HepG2 (cell line): ENCODE measurements around the gene STARD10. TPM values are rescaled to one million over a fixed set of nuclear protein-coding genes. Genes with fewer than 3 reads are reported as not detected.

Source experiments
- CREB3 ChIP-seq: sonication (generic); formaldehyde crosslinking; IDR thresholded peaks from 2 replicates; pipeline ENCODE4 v1.5.0; 2020; ENCODE audit warnings: missing genetic modification reagents
- FOSL2 ChIP-seq: sonication (generic); formaldehyde crosslinking; IDR thresholded peaks from 2 replicates; pipeline ENCODE4 v1.4.0; 2020; ENCODE audit warnings: missing genetic modification reagents
- GZF1 ChIP-seq: sonication (generic); formaldehyde crosslinking; IDR thresholded peaks from 2 replicates; pipeline ENCODE4 v1.5.1; 2020; ENCODE audit warnings: mild to moderate bottlenecking, missing genetic modification reagents
- HNF4G ChIP-seq, 2 experiments: sonication (generic) in 1 of 2; formaldehyde crosslinking in 1 of 2; IDR thresholded peaks; 2 replicates each; pipeline versions ENCODE4 v1.4.0 to v1.6.1; 2011 to 2020; ENCODE audit warnings: borderline replicate concordance in 2 of 2, low read depth in 2 of 2, mild to moderate bottlenecking in 2 of 2, low read length in 1 of 2, missing genetic modification reagents in 1 of 2, moderate library complexity in 1 of 2
- HNRNPUL1 ChIP-seq: fragments of 200-400 bp; formaldehyde crosslinking; IDR thresholded peaks from 2 replicates; pipeline ENCODE4 v1.6.1; 2017; ENCODE audit warnings: low read depth, mild to moderate bottlenecking, low read length, moderate library complexity
- ISL2 ChIP-seq: sonication (generic); formaldehyde crosslinking; IDR thresholded peaks from 2 replicates; pipeline ENCODE4 v1.5.0; 2020; ENCODE audit warnings: missing genetic modification reagents
- KDM2A ChIP-seq: sonication (generic); formaldehyde crosslinking; IDR thresholded peaks from 2 replicates; pipeline ENCODE4 v1.4.0; 2020; ENCODE audit warnings: low read depth, missing genetic modification reagents, borderline replicate concordance
- MIER2 ChIP-seq: IDR thresholded peaks from 2 replicates; pipeline ENCODE4 v1.6.1; 2016; ENCODE audit warnings: missing biosample characterization, missing genetic modification reagents
- RBAK ChIP-seq: sonication (generic); formaldehyde crosslinking; IDR thresholded peaks from 2 replicates; pipeline ENCODE4 v1.5.1; 2020; ENCODE audit warnings: mild to moderate bottlenecking, missing genetic modification reagents
- REST ChIP-seq, 2 experiments: IDR thresholded peaks; 2 replicates each; pipeline ENCODE4 v1.6.1; 2011 to 2012; ENCODE audit warnings: low read length in 2 of 2, borderline replicate concordance in 1 of 2, low read depth in 1 of 2, mild to moderate bottlenecking in 1 of 2, moderate library complexity in 1 of 2
- RFX3 ChIP-seq: IDR thresholded peaks from 2 replicates; pipeline ENCODE4 v1.6.1; 2016; ENCODE audit warnings: missing biosample characterization, missing genetic modification reagents
- SAP130 ChIP-seq: IDR thresholded peaks from 2 replicates; pipeline ENCODE4 v1.6.1; 2016; ENCODE audit warnings: low read depth
- TEAD2 ChIP-seq: sonication (generic); formaldehyde crosslinking; IDR thresholded peaks from 2 replicates; pipeline ENCODE4 v1.9.0; 2021; ENCODE audit warnings: missing genetic modification reagents
- ZFP82 ChIP-seq: sonication (generic); formaldehyde crosslinking; IDR thresholded peaks from 2 replicates; pipeline ENCODE4 v1.5.1; 2020; ENCODE audit warnings: mild to moderate bottlenecking, missing genetic modification reagents, borderline replicate concordance
- ZNF230 ChIP-seq: sonication (generic); formaldehyde crosslinking; IDR thresholded peaks from 2 replicates; pipeline ENCODE4 v1.4.0; 2020; ENCODE audit warnings: mild to moderate bottlenecking, missing genetic modification reagents
- ZNF414 ChIP-seq: sonication (generic); formaldehyde crosslinking; IDR thresholded peaks from 2 replicates; pipeline ENCODE4 v1.5.0; 2020; ENCODE audit warnings: missing genetic modification reagents
- ZNF609 ChIP-seq: sonication (generic); formaldehyde crosslinking; IDR thresholded peaks from 2 replicates; pipeline ENCODE4 v1.4.0; 2020; ENCODE audit warnings: mild to moderate bottlenecking, missing genetic modification reagents, borderline replicate concordance
- ZNF704 ChIP-seq: sonication (generic); formaldehyde crosslinking; IDR thresholded peaks from 2 replicates; pipeline ENCODE4 v1.8.1; 2023; ENCODE audit warnings: mild to moderate bottlenecking, inconsistent platforms, moderate library complexity, missing genetic modification reagents, borderline replicate concordance
- polyA plus RNA-seq, 8 experiments: library from polyadenylated mRNA; depleted of rRNA in 3 of 8; stranded (reverse) in 7 of 8; unstranded in 1 of 8; fragments of >200 nt; fragmentation: Illumina TruSeq in 4 of 8; extraction: Trizol in 4 of 8; gene quantifications; 2 replicates each; pipeline versions ENCODE4 v1.2.1 to v1.2.3, GENCODE V29; 2011 to 2016; ENCODE audit warnings: low read depth in 4 of 8, missing spikeins in 1 of 8, mixed read lengths in 1 of 8; ENCODE audit not compliant: insufficient read depth in 1 of 8
- total RNA-seq, 5 experiments: library from RNA; depleted of rRNA; stranded (reverse); fragments of >200 nt; fragmentation: Illumina TruSeq; extraction: Trizol; gene quantifications; 2 replicates each; pipeline ENCODE4 v1.2.3, GENCODE V29; 2016; ENCODE audit warnings: low read depth in 1 of 5

STARD10 gene
- total and polyA plus RNA-seq, 2 of the 13 experiments (the other 11 are each of a cell fraction or from before 2014, with no cell fraction given) = 260 to 341 TPM

- TF ChIP-seq ZNF704 (CRISPR knock-in tag) = peak; percentile 69; the same call in 1 of the 2 replicates
- no peak for TF ChIP-seq KDM2A
- peak; percentile 75; the same call in 1 of the 2 replicates for TF ChIP-seq ZFP82 (CRISPR knock-in tag)
- no peak; a peak in 1 of 4 replicates for TF ChIP-seq REST (IDR thresholded peaks at IDR 0.05; ENCODE audit: borderline replicate concordance in 1 of 2, low read depth in 1 of 2, low read length in 2 of 2)
- no peak for TF ChIP-seq HNF4G (IDR thresholded peaks at IDR 0.05; ENCODE audit: borderline replicate concordance, low read depth, low read length)
- TF ChIP-seq HNF4G (CRISPR knock-in tag; IDR thresholded peaks at IDR 0.05; ENCODE audit: borderline replicate concordance, low read depth) = no peak
- TF ChIP-seq RBAK (CRISPR knock-in tag) = no peak
- TF ChIP-seq ISL2 (CRISPR knock-in tag) = no peak
- no peak for TF ChIP-seq HNRNPUL1
- TF ChIP-seq ZNF230 (CRISPR knock-in tag) = no peak
- peak; percentile 16; the same call in 1 of the 2 replicates for TF ChIP-seq FOSL2
- TF ChIP-seq RFX3 (CRISPR knock-in tag) = no peak
- TF ChIP-seq ZNF609 (CRISPR knock-in tag) = peak; percentile 16; the same call in 1 of the 2 replicates
- no peak for TF ChIP-seq ZNF414 (CRISPR knock-in tag)
- TF ChIP-seq TEAD2 (CRISPR knock-in tag) = no peak
- TF ChIP-seq GZF1 (CRISPR knock-in tag) = no peak
- no peak; the same call in 1 of the 2 replicates for TF ChIP-seq CREB3 (CRISPR knock-in tag)
- peak; percentile 58 for TF ChIP-seq SAP130 (CRISPR knock-in tag)
- TF ChIP-seq MIER2 (CRISPR knock-in tag) = no peak
These were observed 20.0 kb upstream of the STARD10 start (continued) for GRCh38 chr11:72813740-72814285.
